ENCODE results near the gene IL10RA. TPM values are rescaled to one million over a fixed set of nuclear protein-coding genes. Genes with fewer than 3 reads are reported as not detected.

IL10RA gene
- total and polyA plus RNA-seq, 2 of the 4 experiments (the other 2 are of a cell fraction), result 0.12 TPM; not detected in 1

GRCh38 chr11:118027694-118028093 is 41.5 kb downstream of the IL10RA start:
- Histone ChIP-seq H3K9me1 (ENCODE audit: insufficient read depth, low read length) (no peaks in the 10 kb centered on the region), H2BK20ac (ENCODE audit: low read depth, low read length) (no peak overlapping the region), H4K8ac (ENCODE audit: low read depth in 2 of 2, low read length in 2 of 2) (no peak overlapping the region), H3K36me3 (ENCODE audit: control insufficient read depth, insufficient read depth, low read length) (no peaks in the 10 kb centered on the region), H2AK5ac (ENCODE audit: low read depth, low read length) (no peak overlapping the region), H4K20me1 (ENCODE audit: insufficient read depth, low read length) (no peaks in the 10 kb centered on the region), H3K23ac (ENCODE audit: low read depth, low read length) (no peak overlapping the region), H3K4ac (ENCODE audit: low read depth, low read length) (no peak overlapping the region), H2AK9ac (replicated peaks; ENCODE audit: low read depth, low read length, poor library complexity) (no peak overlapping the region), H3K56ac (ENCODE audit: extremely low read depth, insufficient read depth, low read length) (no peak overlapping the region), H3K4me1 (ENCODE audit: control insufficient read depth, insufficient read depth, low read length) (no peaks in the 10 kb centered on the region), H3K4me3 (ENCODE audit: insufficient read depth, low read depth, low read length) (no peak overlapping the region), H2BK5ac (ENCODE audit: low read depth, low read length, poor library complexity, severe bottlenecking) (no peak overlapping the region), H2BK120ac (ENCODE audit: low read depth, low read length) (no peak overlapping the region), H3K9me3 (ENCODE audit: control insufficient read depth, insufficient read depth, low read length) (no peaks in the 10 kb centered on the region), H3K4me2 (ENCODE audit: low read depth, low read length) (no peak overlapping the region), H3K27me3 (ENCODE audit: control insufficient read depth, insufficient read depth, low read length) (no peaks in the 10 kb centered on the region), H3K9ac (ENCODE audit: low read depth, low read length) (no peak overlapping the region), H2BK15ac (ENCODE audit: low read depth, low read length) (no peak overlapping the region), H2AFZ (replicated peaks; ENCODE audit: low read length, poor library complexity) (no peak overlapping the region), H3K27ac (ENCODE audit: insufficient read depth, low read length) (no peak overlapping the region), H3K14ac (replicated peaks; ENCODE audit: low read depth, low read length) (no peak overlapping the region), H3K79me1 (ENCODE audit: low read depth in 1 of 2, low read length in 2 of 2) (no peaks in the 10 kb centered on the region), H4K5ac (ENCODE audit: low read depth, low read length) (no peak overlapping the region), H3K18ac (ENCODE audit: low read depth, low read length) (no peak overlapping the region), H4K91ac (ENCODE audit: insufficient read depth, low read depth, low read length) (no peak overlapping the region)
- ChIA-PET CTCF (no interaction called here), POLR2A (ENCODE audit: unreplicated experiment) (no interaction called here)
- DNase-seq (no peak), ATAC-seq (ENCODE audit: low read depth) (no peak)
- dilution Hi-C loops (cut with HindIII; ENCODE audit: low sequenced_read_pairs, unreplicated experiment) (no loop called here), intact Hi-C loops (cut with micrococcal nuclease) (no loop called here), in situ Hi-C loops (cut with MboI; ENCODE audit: low sequenced_read_pairs) (no loop called here)
- BruUV-seq (replicated peaks), result no TSS peak
- TF ChIP-seq POLR2A (IDR thresholded peaks at IDR 0.05; ENCODE audit: low read depth, low read length), result no peak
- TF ChIP-seq CHD1 (IDR thresholded peaks at IDR 0.05; ENCODE audit: low read depth, low read length), result no peak
- TF ChIP-seq RFX5 (IDR thresholded peaks at IDR 0.05; ENCODE audit: low read depth, low read length), result no peak
- no peak for TF ChIP-seq BHLHE40 (IDR thresholded peaks at IDR 0.05; ENCODE audit: low read depth, low read length)
- TF ChIP-seq NFE2L2 (IDR thresholded peaks at IDR 0.05; ENCODE audit: low read depth, low read length), result no peak
- TF ChIP-seq USF2 (IDR thresholded peaks at IDR 0.05; ENCODE audit: low read depth, low read length), result no peak
- TF ChIP-seq RCOR1 (IDR thresholded peaks at IDR 0.05; ENCODE audit: insufficient replicate concordance, low read length), result no peak
- no peak for TF ChIP-seq MAZ (IDR thresholded peaks at IDR 0.05; ENCODE audit: borderline replicate concordance, low read depth, low read length)
- no peak for TF ChIP-seq FOS (IDR thresholded peaks at IDR 0.05; ENCODE audit: low read depth, low read length)
- no peak for TF ChIP-seq ELK1 (IDR thresholded peaks at IDR 0.05; ENCODE audit: borderline replicate concordance, low read depth, low read length)
- no peak for TF ChIP-seq MAFK (IDR thresholded peaks at IDR 0.05; ENCODE audit: low read depth, low read length)
- no peak for TF ChIP-seq CEBPB (IDR thresholded peaks at IDR 0.05; ENCODE audit: low read depth, low read length)
- no peak for TF ChIP-seq SMC3 (IDR thresholded peaks at IDR 0.05; ENCODE audit: low read depth, low read length)
- TF ChIP-seq MXI1 (IDR thresholded peaks at IDR 0.05; ENCODE audit: borderline replicate concordance, low read depth, low read length), result no peak
- no peak for TF ChIP-seq RAD21 (IDR thresholded peaks at IDR 0.05; ENCODE audit: low read length)
- TF ChIP-seq CTCF (conservative IDR thresholded peaks at IDR 0.05; ENCODE audit: low read depth, low read length), result no peak
- WGBS, 2 experiments (ENCODE audit: extremely low coverage in 2 of 2, insufficient read length in 1 of 2), result no CpG with 5 or more reads among the region's 4 CpGs
